ENCODE results near the gene HTR2C.

The HTR2C gene

GRCh38 chrX:114774691-114775090 is 190.8 kb downstream of the HTR2C start:
- Histone ChIP-seq H3K9ac (ENCODE audit: low read length) (no peak overlapping the region), H3K27me3 (ENCODE audit: low read depth, low read length) (no peaks in the 10 kb centered on the region), H3K4me2 (ENCODE audit: low read length) (no peak overlapping the region), H4K20me1 (ENCODE audit: insufficient read depth, low read length) (no peaks in the 10 kb centered on the region), H3K4me1 (ENCODE audit: low read length) (no peaks in the 10 kb centered on the region), H3K9me3 (ENCODE audit: insufficient read depth, low read length) (no peaks in the 10 kb centered on the region), H3K36me3 (replicated peaks; ENCODE audit: low read depth, low read length) (no peaks in the 10 kb centered on the region), H2AFZ (ENCODE audit: low read depth, low read length) (no peak overlapping the region), H3K79me2 (ENCODE audit: low read length) (no peaks in the 10 kb centered on the region), H3K4me3 (ENCODE audit: low read length) (no peak overlapping the region), H3K27ac (ENCODE audit: low read length) (no peak overlapping the region)
- TF ChIP-seq CTCF (IDR thresholded peaks at IDR 0.05; ENCODE audit: low read depth, low read length) = no peak
- TF ChIP-seq EZH2phosphoT487 (IDR thresholded peaks at IDR 0.05; ENCODE audit: low read depth) = no peak

DNA sequence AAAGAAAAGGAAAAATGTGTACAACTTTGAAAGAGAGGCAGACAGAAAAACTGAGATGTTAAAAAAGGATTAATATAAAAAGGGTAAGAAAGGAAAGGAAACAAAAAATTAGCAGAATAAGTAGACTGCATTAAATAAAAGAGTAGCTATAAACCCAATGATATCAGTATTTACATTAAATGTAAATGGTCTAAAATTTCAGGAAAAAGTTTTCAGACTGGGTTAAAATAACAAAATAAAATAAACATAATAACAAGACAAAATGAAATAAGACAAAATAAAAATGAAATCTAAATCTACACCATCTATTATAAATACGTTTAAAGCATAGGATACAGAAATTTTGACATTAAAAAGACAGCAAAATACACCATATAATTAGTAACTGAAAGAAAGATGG is 199.0 kb downstream of the HTR2C start:
- Histone ChIP-seq H3K27ac (ENCODE audit: low read length) (no peak overlapping the region), H3K9ac (ENCODE audit: low read length) (no peak overlapping the region), H3K9me3 (ENCODE audit: insufficient read depth, low read length) (no peaks in the 10 kb centered on the region), H3K79me2 (ENCODE audit: low read length) (no peaks in the 10 kb centered on the region), H3K4me2 (ENCODE audit: low read length) (no peak overlapping the region), H2AFZ (ENCODE audit: low read depth, low read length) (no peak overlapping the region), H3K36me3 (replicated peaks; ENCODE audit: low read depth, low read length) (no peaks in the 10 kb centered on the region), H4K20me1 (ENCODE audit: insufficient read depth, low read length) (no peaks in the 10 kb centered on the region), H3K27me3 (ENCODE audit: low read depth, low read length) (no peaks in the 10 kb centered on the region), H3K4me3 (ENCODE audit: low read length) (no peak overlapping the region), H3K4me1 (ENCODE audit: low read length) (no peaks in the 10 kb centered on the region)
- TF ChIP-seq EZH2phosphoT487 (IDR thresholded peaks at IDR 0.05; ENCODE audit: low read depth) = no peak
- no peak for TF ChIP-seq CTCF (IDR thresholded peaks at IDR 0.05; ENCODE audit: low read depth, low read length)

DNA sequence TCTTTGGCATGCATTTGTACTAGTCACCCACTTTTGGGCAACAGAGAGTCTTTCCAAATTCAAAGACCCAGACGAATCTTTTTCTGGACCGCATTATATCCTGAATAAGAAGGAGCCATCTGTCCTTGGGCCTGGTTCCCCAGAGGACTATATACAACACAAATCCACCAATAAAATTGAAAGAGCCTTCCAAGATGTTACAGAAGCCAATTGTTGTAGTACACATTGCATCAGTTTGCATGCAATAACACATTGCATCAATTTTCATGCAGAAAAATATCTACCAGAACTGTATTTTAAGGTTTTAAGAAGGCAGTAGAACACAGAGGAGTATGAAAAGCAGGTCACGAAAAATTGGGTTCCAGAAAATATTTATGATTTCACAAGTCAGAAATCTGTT is 203.2 kb downstream of the HTR2C start:
- TF ChIP-seq EZH2phosphoT487 (IDR thresholded peaks at IDR 0.05; ENCODE audit: low read depth) (no peak), CTCF (IDR thresholded peaks at IDR 0.05; ENCODE audit: low read depth, low read length) (no peak)
- Histone ChIP-seq H3K27ac (ENCODE audit: low read length) (no peak overlapping the region), H2AFZ (ENCODE audit: low read depth, low read length) (no peak overlapping the region), H3K4me1 (ENCODE audit: low read length) (no peaks in the 10 kb centered on the region), H3K9ac (ENCODE audit: low read length) (no peak overlapping the region), H3K79me2 (ENCODE audit: low read length) (no peaks in the 10 kb centered on the region), H4K20me1 (ENCODE audit: insufficient read depth, low read length) (no peaks in the 10 kb centered on the region), H3K4me2 (ENCODE audit: low read length) (no peak overlapping the region), H3K9me3 (ENCODE audit: insufficient read depth, low read length) (no peaks in the 10 kb centered on the region), H3K27me3 (ENCODE audit: low read depth, low read length) (no peaks in the 10 kb centered on the region), H3K36me3 (replicated peaks; ENCODE audit: low read depth, low read length) (no peaks in the 10 kb centered on the region), H3K4me3 (ENCODE audit: low read length) (no peak overlapping the region)

DNA sequence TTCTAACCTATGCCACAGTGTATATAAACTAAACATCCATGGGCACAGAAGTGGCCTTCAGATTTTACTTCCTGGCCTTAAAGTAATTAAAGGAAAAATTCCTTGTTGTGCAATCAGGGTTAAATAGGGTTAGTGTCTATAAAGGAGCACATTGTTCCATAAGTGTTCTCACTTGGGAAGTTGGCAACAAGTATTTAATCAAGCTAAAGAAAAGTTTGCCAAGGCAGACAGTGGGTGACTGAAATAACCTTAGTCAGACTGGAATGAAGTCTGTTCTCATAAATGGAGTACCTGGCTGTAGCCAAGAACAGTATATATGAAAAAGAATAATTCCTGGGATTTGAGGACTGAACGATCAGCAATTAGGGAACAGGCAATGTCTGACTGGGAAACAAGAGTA is 213.6 kb downstream of the HTR2C start:
- Histone ChIP-seq H3K27me3 (ENCODE audit: low read depth, low read length) (no peaks in the 10 kb centered on the region), H3K9me3 (ENCODE audit: insufficient read depth, low read length) (no peaks in the 10 kb centered on the region), H3K9ac (ENCODE audit: low read length) (no peak overlapping the region), H3K27ac (ENCODE audit: low read length) (no peak overlapping the region), H2AFZ (ENCODE audit: low read depth, low read length) (no peak overlapping the region), H3K4me2 (ENCODE audit: low read length) (no peak overlapping the region), H3K79me2 (ENCODE audit: low read length) (no peaks in the 10 kb centered on the region), H3K4me1 (ENCODE audit: low read length) (no peaks in the 10 kb centered on the region), H3K36me3 (replicated peaks; ENCODE audit: low read depth, low read length) (no peaks in the 10 kb centered on the region), H4K20me1 (ENCODE audit: insufficient read depth, low read length) (no peaks in the 10 kb centered on the region), H3K4me3 (ENCODE audit: low read length) (no peak overlapping the region)
- TF ChIP-seq CTCF (IDR thresholded peaks at IDR 0.05; ENCODE audit: low read depth, low read length) (no peak), EZH2phosphoT487 (IDR thresholded peaks at IDR 0.05; ENCODE audit: low read depth) (no peak)

All from OCI-LY3 (cell line).